K562 (cell line): ENCODE results near the gene RAVER2.

ENCODE experiments used
- CREM ChIP-seq: IDR thresholded peaks from 2 replicates; pipeline ENCODE4 v1.6.1; 2014; ENCODE audit warnings: antibody characterized with exemption, low read depth
- CTCF ChIP-seq, 3 experiments: IDR thresholded peaks in 2 of 3; conservative IDR thresholded peaks in 1 of 3; 2 replicates each; pipeline ENCODE4 v1.5.1; 2011 to 2012; ENCODE audit warnings: low read length in 3 of 3, mild to moderate bottlenecking in 3 of 3, control low read depth in 2 of 3, improper control_type of control experiment in 1 of 3, inconsistent platforms in 1 of 3, low read depth in 1 of 3, mixed read lengths in 1 of 3, moderate library complexity in 1 of 3; ENCODE audit not compliant: insufficient read depth in 2 of 3
- FIP1L1 ChIP-seq: fragments of 200-400 bp; formaldehyde crosslinking; IDR thresholded peaks from 2 replicates; pipeline ENCODE4 v1.6.1; 2018; ENCODE audit warnings: mild to moderate bottlenecking, low read depth, low read length; ENCODE audit not compliant: poor library complexity, severe bottlenecking
- KDM2B ChIP-seq: fragments of 250-450 bp; sonication (Bioruptor Pico); IDR thresholded peaks from 2 replicates; pipeline ENCODE4 v1.8.0; 2021; ENCODE audit warnings: mild to moderate bottlenecking, moderate library complexity
- MYC ChIP-seq, 2 experiments: fragments of 250-450 bp in 1 of 2; sonication (Bioruptor Pico) in 1 of 2; IDR thresholded peaks; 2 replicates each; pipeline versions ENCODE4 v1.5.1 to v1.6.1; 2012 to 2021; ENCODE audit warnings: low read depth in 2 of 2, borderline replicate concordance in 1 of 2, improper control_type of control experiment in 1 of 2, low read length in 1 of 2, mild to moderate bottlenecking in 1 of 2, moderate library complexity in 1 of 2
- POLR2A ChIP-seq: fragments of 450-650 bp; conservative IDR thresholded peaks from 2 replicates; pipeline ENCODE4 v1.6.1; 2016
- SIN3A ChIP-seq, 2 experiments: fragments of 150-350 bp in 1 of 2; IDR thresholded peaks; 2 replicates each; pipeline ENCODE4 v1.6.1; 2011 to 2016; ENCODE audit warnings: borderline replicate concordance in 2 of 2, low read depth in 2 of 2, low read length in 2 of 2, mild to moderate bottlenecking in 2 of 2, moderate library complexity in 2 of 2; ENCODE audit not compliant: control insufficient read depth in 1 of 2
- SNRNP70 ChIP-seq: fragments of 200-400 bp; formaldehyde crosslinking; optimal IDR thresholded peaks from 2 replicates; pipeline ENCODE3; 2017; ENCODE audit warnings: low read depth, low read length
- YBX1 ChIP-seq: fragments of 450-650 bp; IDR thresholded peaks from 2 replicates; pipeline ENCODE4 v1.7.1; 2016; ENCODE audit warnings: mild to moderate bottlenecking
- ZNF583 ChIP-seq: fragments of 250-450 bp; sonication (Bioruptor Pico); IDR thresholded peaks from 2 replicates; pipeline ENCODE4 v1.4.0; 2020
- TF ChIP-seq, protein P1 (sequence below), 2 experiments: fragments of 450-650 bp in 1 of 2; sonication (generic) in 1 of 2; formaldehyde crosslinking in 1 of 2; IDR thresholded peaks in 1 of 2; conservative IDR thresholded peaks in 1 of 2; 2 replicates each; pipeline versions ENCODE4 v1.6.1 to v1.8.1; 2016 to 2023; ENCODE audit warnings: mild to moderate bottlenecking in 2 of 2, moderate library complexity in 2 of 2, inconsistent platforms in 1 of 2, missing genetic modification reagents in 1 of 2
- TF ChIP-seq, protein P2 (sequence below): IDR thresholded peaks from 2 replicates; pipeline ENCODE4 v1.6.1; 2011; ENCODE audit warnings: borderline replicate concordance, low read depth, mild to moderate bottlenecking, moderate library complexity, low read length; ENCODE audit not compliant: insufficient read depth, poor library complexity, severe bottlenecking

- TF ChIP-seq CREM (no peak), ZNF583 (CRISPR knock-in tag) (no peak), CTCF (IDR thresholded peaks at IDR 0.05 in 2 of 3, conservative IDR thresholded peaks at IDR 0.05 in 1 of 3; ENCODE audit: insufficient read depth in 2 of 3, low read depth in 1 of 3, low read length in 3 of 3) (no peak), SNRNP70 (no peak), KDM2B (CRISPR knock-in tag) (no peak), POLR2A (no peak), FIP1L1 (no peak), SIN3A (IDR thresholded peaks at IDR 0.05; ENCODE audit: borderline replicate concordance in 2 of 2, control insufficient read depth in 1 of 2, low read depth in 2 of 2, low read length in 2 of 2) (no peak), MYC (IDR thresholded peaks at IDR 0.05; ENCODE audit: low read depth, low read length) (no peak), MYC (CRISPR knock-in tag; IDR thresholded peaks at IDR 0.05; ENCODE audit: borderline replicate concordance, low read depth) (no peak), YBX1 (no peak)
- TF ChIP-seq, protein P1, sequence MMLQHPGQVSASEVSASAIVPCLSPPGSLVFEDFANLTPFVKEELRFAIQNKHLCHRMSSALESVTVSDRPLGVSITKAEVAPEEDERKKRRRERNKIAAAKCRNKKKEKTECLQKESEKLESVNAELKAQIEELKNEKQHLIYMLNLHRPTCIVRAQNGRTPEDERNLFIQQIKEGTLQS (IDR thresholded peaks at IDR 0.05): no peak
- TF ChIP-seq, protein P1 (CRISPR knock-in tag; conservative IDR thresholded peaks at IDR 0.05): no peak
- TF ChIP-seq, protein P2, sequence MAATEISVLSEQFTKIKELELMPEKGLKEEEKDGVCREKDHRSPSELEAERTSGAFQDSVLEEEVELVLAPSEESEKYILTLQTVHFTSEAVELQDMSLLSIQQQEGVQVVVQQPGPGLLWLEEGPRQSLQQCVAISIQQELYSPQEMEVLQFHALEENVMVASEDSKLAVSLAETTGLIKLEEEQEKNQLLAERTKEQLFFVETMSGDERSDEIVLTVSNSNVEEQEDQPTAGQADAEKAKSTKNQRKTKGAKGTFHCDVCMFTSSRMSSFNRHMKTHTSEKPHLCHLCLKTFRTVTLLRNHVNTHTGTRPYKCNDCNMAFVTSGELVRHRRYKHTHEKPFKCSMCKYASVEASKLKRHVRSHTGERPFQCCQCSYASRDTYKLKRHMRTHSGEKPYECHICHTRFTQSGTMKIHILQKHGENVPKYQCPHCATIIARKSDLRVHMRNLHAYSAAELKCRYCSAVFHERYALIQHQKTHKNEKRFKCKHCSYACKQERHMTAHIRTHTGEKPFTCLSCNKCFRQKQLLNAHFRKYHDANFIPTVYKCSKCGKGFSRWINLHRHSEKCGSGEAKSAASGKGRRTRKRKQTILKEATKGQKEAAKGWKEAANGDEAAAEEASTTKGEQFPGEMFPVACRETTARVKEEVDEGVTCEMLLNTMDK: no peak
Measured at GRCh38 chr1:64841330-64842065, 96.6 kb downstream of the RAVER2 start.
